Measurements from ENCODE around the gene TRPV5. TPM values are rescaled to one million over a fixed set of nuclear protein-coding genes. Genes with fewer than 3 reads are reported as not detected.

The TRPV5 gene
- total RNA-seq, 1 donor from 2014 or later, result not detected

GRCh38 chr7:142959202-142959601 is 25.7 kb upstream of the TRPV5 start:
- Mint-ChIP-seq H3K27me3 (ENCODE audit: low read depth) (peaks cover 8% of the 10 kb centered on the region), H3K9me3 (ENCODE audit: low read depth) (peaks cover 16% of the 10 kb centered on the region), H3K36me3 (ENCODE audit: low read depth) (no peaks in the 10 kb centered on the region), H3K27ac (ENCODE audit: unreplicated experiment) (no peak overlapping the region), H3K4me1 (ENCODE audit: low read depth) (no peaks in the 10 kb centered on the region), H3K4me3 (ENCODE audit: unreplicated experiment) (no peak overlapping the region)
- DNase-seq (ENCODE audit: low spot score), result no peak
- TF ChIP-seq CTCF (IDR thresholded peaks at IDR 0.05), result no peak

- H3K4me3 Mint-ChIP-seq (ENCODE audit: unreplicated experiment), result no peak overlapping the region
- DNase-seq (ENCODE audit: low spot score), result no peak
- no peak overlapping the region for H3K27ac Mint-ChIP-seq (ENCODE audit: unreplicated experiment)
- H3K27me3 Mint-ChIP-seq (ENCODE audit: low read depth), result peaks cover 8% of the 10 kb centered on the region
- peaks cover 23% of the 10 kb centered on the region for H3K9me3 Mint-ChIP-seq (ENCODE audit: low read depth)
- no peaks in the 10 kb centered on the region for H3K36me3 Mint-ChIP-seq (ENCODE audit: low read depth)
- no peak for TF ChIP-seq CTCF (IDR thresholded peaks at IDR 0.05)
- H3K4me1 Mint-ChIP-seq (ENCODE audit: low read depth), result no peaks in the 10 kb centered on the region
Observed at GRCh38 chr7:142957723-142958122, 24.2 kb upstream of the TRPV5 start.

GRCh38 chr7:142956951-142957623 is 23.5 kb upstream of the TRPV5 start:
- DNase-seq (ENCODE audit: low spot score), result no peak
- H3K9me3 Mint-ChIP-seq (ENCODE audit: low read depth), result peaks cover 23% of the 10 kb centered on the region
- H3K4me3 Mint-ChIP-seq (ENCODE audit: unreplicated experiment), result no peak overlapping the region
- TF ChIP-seq CTCF (IDR thresholded peaks at IDR 0.05), result no peak
- no peak overlapping the region for H3K27ac Mint-ChIP-seq (ENCODE audit: unreplicated experiment)
- no peaks in the 10 kb centered on the region for H3K4me1 Mint-ChIP-seq (ENCODE audit: low read depth)
- H3K36me3 Mint-ChIP-seq (ENCODE audit: low read depth), result no peaks in the 10 kb centered on the region
- peaks cover 8% of the 10 kb centered on the region for H3K27me3 Mint-ChIP-seq (ENCODE audit: low read depth)

- Mint-ChIP-seq H3K9me3 (ENCODE audit: low read depth) (peaks cover 23% of the 10 kb centered on the region), H3K27me3 (ENCODE audit: low read depth) (peaks cover 14% of the 10 kb centered on the region), H3K36me3 (ENCODE audit: low read depth) (no peaks in the 10 kb centered on the region), H3K27ac (ENCODE audit: unreplicated experiment) (no peak overlapping the region), H3K4me1 (ENCODE audit: low read depth) (no peaks in the 10 kb centered on the region), H3K4me3 (ENCODE audit: unreplicated experiment) (no peak overlapping the region)
- DNase-seq (ENCODE audit: low spot score), result no peak
- no peak for TF ChIP-seq CTCF (IDR thresholded peaks at IDR 0.05)
Observed at GRCh38 chr7:142954680-142955268, 21.2 kb upstream of the TRPV5 start.

GRCh38 chr7:142950235-142950634 is 16.7 kb upstream of the TRPV5 start:
- H3K27ac Mint-ChIP-seq (ENCODE audit: unreplicated experiment), result no peak overlapping the region
- H3K9me3 Mint-ChIP-seq (ENCODE audit: low read depth), result peaks cover 11% of the 10 kb centered on the region
- TF ChIP-seq CTCF (IDR thresholded peaks at IDR 0.05), result no peak
- H3K4me3 Mint-ChIP-seq (ENCODE audit: unreplicated experiment), result no peak overlapping the region
- H3K27me3 Mint-ChIP-seq (ENCODE audit: low read depth), result peaks cover 6% of the 10 kb centered on the region
- DNase-seq (ENCODE audit: low spot score), result no peak
- no peaks in the 10 kb centered on the region for H3K4me1 Mint-ChIP-seq (ENCODE audit: low read depth)
- H3K36me3 Mint-ChIP-seq (ENCODE audit: low read depth), result no peaks in the 10 kb centered on the region
